H9 (cell line): Measurements from ENCODE around the gene LRRC27. TPM values are rescaled to one million over a fixed set of nuclear protein-coding genes. Genes with fewer than 3 reads are reported as not detected.

Source experiments
- DNase-seq: peaks from one replicate; pipeline ENCODE4 v3.0.0-alpha.2; 2017
- H2AFZ ChIP-seq: one replicate; pipeline ENCODE4 v1.6.1; 2013; ENCODE audit warnings: mild to moderate bottlenecking, low read length, control low read depth, moderate library complexity
- H2AK5ac ChIP-seq: 2 replicates; pipeline ENCODE4 v1.6.1; 2013; ENCODE audit warnings: low read length, control low read depth, mixed read lengths; ENCODE audit not compliant: insufficient read length
- H2BK120ac ChIP-seq: one replicate; pipeline ENCODE4 v1.6.1; 2013; ENCODE audit warnings: low read depth, mild to moderate bottlenecking, low read length, control low read depth, inconsistent platforms; ENCODE audit not compliant: poor library complexity, severe bottlenecking
- H2BK12ac ChIP-seq: 2 replicates; pipeline ENCODE4 v1.6.1; 2013; ENCODE audit warnings: low read length, control low read depth, mixed read lengths, low read depth; ENCODE audit not compliant: insufficient read length
- H2BK15ac ChIP-seq: 2 replicates; pipeline ENCODE4 v1.6.1; 2013; ENCODE audit warnings: low read depth, low read length, control low read depth
- H2BK20ac ChIP-seq: one replicate; pipeline ENCODE4 v1.6.1; 2013; ENCODE audit warnings: low read depth, mild to moderate bottlenecking, low read length, control low read depth, inconsistent platforms; ENCODE audit not compliant: poor library complexity, severe bottlenecking
- H2BK5ac ChIP-seq: 2 replicates; pipeline ENCODE4 v1.6.1; 2013; ENCODE audit warnings: low read length, control low read depth, mixed read lengths; ENCODE audit not compliant: insufficient read length
- H3K14ac ChIP-seq: 2 replicates; pipeline ENCODE4 v1.6.1; 2013; ENCODE audit warnings: low read length, control low read depth; ENCODE audit not compliant: insufficient read depth
- H3K18ac ChIP-seq: 2 replicates; pipeline ENCODE4 v1.6.1; 2013; ENCODE audit warnings: low read depth, mild to moderate bottlenecking, mixed read lengths, low read length, control low read depth; ENCODE audit not compliant: insufficient read length
- H3K23ac ChIP-seq: 2 replicates; pipeline ENCODE4 v1.6.1; 2013; ENCODE audit warnings: low read length, control low read depth, mixed read lengths, low read depth; ENCODE audit not compliant: insufficient read length
- H3K23me2 ChIP-seq: 2 replicates; pipeline ENCODE4 v1.6.1; 2013; ENCODE audit warnings: low read depth, mild to moderate bottlenecking, mixed read lengths, low read length, control low read depth; ENCODE audit not compliant: insufficient read length, poor library complexity, severe bottlenecking
- H3K27ac ChIP-seq: 2 replicates; pipeline ENCODE4 v1.5.1; 2013; ENCODE audit warnings: low read length, control low read depth, mixed read lengths, low read depth; ENCODE audit not compliant: insufficient read length
- H3K27me3 ChIP-seq: 2 replicates; pipeline ENCODE4 v1.6.1; 2013; ENCODE audit warnings: low read length, control low read depth, inconsistent platforms; ENCODE audit not compliant: insufficient read depth
- H3K4ac ChIP-seq: 2 replicates; pipeline ENCODE4 v1.6.1; 2013; ENCODE audit warnings: low read depth, mild to moderate bottlenecking, control low read depth, inconsistent platforms, low read length, moderate library complexity
- H3K4me1 ChIP-seq: 2 replicates; pipeline ENCODE4 v1.6.1; 2013; ENCODE audit warnings: low read length, control low read depth, inconsistent platforms; ENCODE audit not compliant: insufficient read depth
- H3K4me2 ChIP-seq: 2 replicates; pipeline ENCODE4 v1.6.1; 2013; ENCODE audit warnings: low read length, control low read depth, mixed read lengths; ENCODE audit not compliant: insufficient read length, insufficient read depth
- H3K56ac ChIP-seq: 2 replicates; pipeline ENCODE4 v1.6.1; 2013; ENCODE audit warnings: low read depth, mild to moderate bottlenecking, mixed read lengths, low read length, control low read depth; ENCODE audit not compliant: insufficient read length
- H3K79me1 ChIP-seq: 2 replicates; pipeline ENCODE4 v1.6.1; 2013; ENCODE audit warnings: low read depth, mild to moderate bottlenecking, moderate library complexity, low read length, control low read depth, inconsistent platforms; ENCODE audit not compliant: insufficient read depth, poor library complexity, severe bottlenecking
- H3K79me2 ChIP-seq: 2 replicates; pipeline ENCODE4 v1.6.1; 2013; ENCODE audit warnings: low read length, control low read depth, inconsistent platforms; ENCODE audit not compliant: insufficient read depth
- H3K9ac ChIP-seq: 2 replicates; pipeline ENCODE4 v1.6.1; 2013; ENCODE audit warnings: low read length, control low read depth, mixed read lengths; ENCODE audit not compliant: insufficient read length; ENCODE audit errors: extremely low read depth
- H3K9me3 ChIP-seq: one replicate; pipeline ENCODE4 v1.6.1; 2013; ENCODE audit warnings: low read depth, low read length, inconsistent platforms; ENCODE audit not compliant: control insufficient read depth
- H3T11ph ChIP-seq: one replicate; pipeline ENCODE4 v1.6.1; 2013; ENCODE audit warnings: mild to moderate bottlenecking, low read length, control low read depth, inconsistent platforms
- H4K20me1 ChIP-seq: one replicate; pipeline ENCODE4 v1.6.1; 2013; ENCODE audit not compliant: control insufficient read depth, insufficient read length, insufficient read depth
- H4K5ac ChIP-seq: 2 replicates; pipeline ENCODE4 v1.6.1; 2013; ENCODE audit warnings: low read depth, mild to moderate bottlenecking, mixed read lengths, low read length, control low read depth; ENCODE audit not compliant: insufficient read length
- H4K8ac ChIP-seq: replicated peaks from 2 replicates; pipeline ENCODE4 v1.6.1; 2013; ENCODE audit warnings: low read length, control low read depth, mixed read lengths, low read depth; ENCODE audit not compliant: insufficient read length
- H4K91ac ChIP-seq: 2 replicates; pipeline ENCODE4 v1.6.1; 2013; ENCODE audit warnings: low read depth, mild to moderate bottlenecking, moderate library complexity, mixed read lengths, low read length, control low read depth; ENCODE audit not compliant: insufficient read length
- H3K27ac Mint-ChIP-seq, 3 experiments: 2 replicates in 2 of 3; 3 replicates in 1 of 3; pipeline ENCODE4 v1.8.0; 2020 to 2021; ENCODE audit warnings: mixed read lengths in 3 of 3, mild to moderate bottlenecking in 1 of 3, moderate library complexity in 1 of 3
- H3K27me3 Mint-ChIP-seq: 2 replicates; pipeline ENCODE4 v1.8.0; 2021; ENCODE audit warnings: low read depth, mild to moderate bottlenecking, moderate library complexity, mixed read lengths
- H3K36me3 Mint-ChIP-seq, 3 experiments: 2 replicates in 2 of 3; 3 replicates in 1 of 3; pipeline ENCODE4 v1.8.0; 2020 to 2021; ENCODE audit warnings: low read depth in 3 of 3, mixed read lengths in 3 of 3; ENCODE audit not compliant: insufficient read depth in 1 of 3
- H3K4me1 Mint-ChIP-seq, 2 experiments: 2 replicates each; pipeline ENCODE4 v1.8.0; 2020; ENCODE audit warnings: mixed read lengths in 2 of 2
- H3K4me3 Mint-ChIP-seq, 2 experiments: 2 replicates in 1 of 2; 3 replicates in 1 of 2; pipeline ENCODE4 v1.8.0; 2020 to 2021; ENCODE audit warnings: mild to moderate bottlenecking in 2 of 2, mixed read lengths in 2 of 2, moderate library complexity in 1 of 2
- H3K9me3 Mint-ChIP-seq, 2 experiments: 2 replicates in 1 of 2; 3 replicates in 1 of 2; pipeline ENCODE4 v1.8.0; 2020; ENCODE audit warnings: mild to moderate bottlenecking in 2 of 2, mixed read lengths in 2 of 2, moderate library complexity in 1 of 2
- WGBS: extraction: QIAGEN DNeasy Blood & Tissue Kit; methylation state at CpG from one replicate; pipeline ENCODE4 v1.1.7; 2013; ENCODE audit warnings: missing lambda C conversion rate, low lambda C conversion rate, mixed read lengths; ENCODE audit not compliant: insufficient read length; ENCODE audit errors: extremely low coverage; 5-methylcytosine and 5-hydroxymethylcytosine counted together
- total RNA-seq: library from RNA; stranded (reverse); gene quantifications from 2 replicates; pipeline ENCODE4 v1.2.1, GENCODE V29; 2021
- TF ChIP-seq, protein P1 (sequence below): fragments of 200-600 bp; sonication (generic); conservative IDR thresholded peaks from 3 replicates; pipeline ENCODE4 v1.8.0; 2021; ENCODE audit warnings: antibody characterized with exemption, mild to moderate bottlenecking

Gene LRRC27
- total RNA-seq, 1 experiment from 2014 or later, result 2.7 TPM

GRCh38 chr10:132427006-132427771 lies 95.2 kb downstream of the LRRC27 start:
- DNase-seq, result no peak
- no peak overlapping the region for H4K8ac ChIP-seq

More at GRCh38 chr10:132427006-132427771, 95.2 kb downstream of the LRRC27 start:
- Histone ChIP-seq H3K14ac (no peak overlapping the region), H4K5ac (no peak overlapping the region), H3K4me2 (no peak overlapping the region), H2AFZ (no peak overlapping the region), H3K23me2 (no peaks in the 10 kb centered on the region), H3K79me2 (no peaks in the 10 kb centered on the region), H3K9me3 (no peaks in the 10 kb centered on the region), H3K27ac (no peak overlapping the region), H3K23ac (peak overlapping the region; percentile 6), H3K4ac (no peak overlapping the region), H2BK12ac (no peak overlapping the region), H3K18ac (no peak overlapping the region), H3K56ac (no peak overlapping the region), H3K27me3 (no peaks in the 10 kb centered on the region), H2BK120ac (no peak overlapping the region), H2BK20ac (no peak overlapping the region), H4K20me1 (no peaks in the 10 kb centered on the region), H3K79me1 (no peaks in the 10 kb centered on the region), H4K91ac (no peak overlapping the region), H2AK5ac (no peak overlapping the region), H3K9ac (no peak overlapping the region), H2BK5ac (no peak overlapping the region), H3K4me1 (no peaks in the 10 kb centered on the region), H3T11ph (no peak overlapping the region), H2BK15ac (no peak overlapping the region)
- no peaks in the 10 kb centered on the region; a peak in 1 of 5 replicates for H3K9me3 Mint-ChIP-seq
- WGBS, result 100% methylated on average over 1 of the region's 10 CpGs
- H3K27me3 Mint-ChIP-seq, result no peaks in the 10 kb centered on the region; the same call in 1 of the 2 replicates
- no peak overlapping the region for H3K27ac Mint-ChIP-seq
- H3K4me3 Mint-ChIP-seq, result no peak overlapping the region
- no peaks in the 10 kb centered on the region for H3K36me3 Mint-ChIP-seq
- TF ChIP-seq, protein P1, sequence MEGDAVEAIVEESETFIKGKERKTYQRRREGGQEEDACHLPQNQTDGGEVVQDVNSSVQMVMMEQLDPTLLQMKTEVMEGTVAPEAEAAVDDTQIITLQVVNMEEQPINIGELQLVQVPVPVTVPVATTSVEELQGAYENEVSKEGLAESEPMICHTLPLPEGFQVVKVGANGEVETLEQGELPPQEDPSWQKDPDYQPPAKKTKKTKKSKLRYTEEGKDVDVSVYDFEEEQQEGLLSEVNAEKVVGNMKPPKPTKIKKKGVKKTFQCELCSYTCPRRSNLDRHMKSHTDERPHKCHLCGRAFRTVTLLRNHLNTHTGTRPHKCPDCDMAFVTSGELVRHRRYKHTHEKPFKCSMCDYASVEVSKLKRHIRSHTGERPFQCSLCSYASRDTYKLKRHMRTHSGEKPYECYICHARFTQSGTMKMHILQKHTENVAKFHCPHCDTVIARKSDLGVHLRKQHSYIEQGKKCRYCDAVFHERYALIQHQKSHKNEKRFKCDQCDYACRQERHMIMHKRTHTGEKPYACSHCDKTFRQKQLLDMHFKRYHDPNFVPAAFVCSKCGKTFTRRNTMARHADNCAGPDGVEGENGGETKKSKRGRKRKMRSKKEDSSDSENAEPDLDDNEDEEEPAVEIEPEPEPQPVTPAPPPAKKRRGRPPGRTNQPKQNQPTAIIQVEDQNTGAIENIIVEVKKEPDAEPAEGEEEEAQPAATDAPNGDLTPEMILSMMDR, result no peak; the same call in 2 of the 3 replicates
- peaks cover 9 to 16% of the 10 kb centered on the region in 2 experiments for H3K4me1 Mint-ChIP-seq
